NT2/D1 (cell line): ENCODE results near the gene NAXE.

Experiments
- SUZ12 ChIP-seq: IDR thresholded peaks from 2 replicates; pipeline ENCODE4 v1.6.1; 2011; ENCODE audit not compliant: insufficient read length, insufficient read depth; ENCODE audit errors: extremely low read depth
- YY1 ChIP-seq: IDR thresholded peaks from 2 replicates; pipeline ENCODE4 v1.6.1; 2011; ENCODE audit not compliant: insufficient read length, insufficient read depth
- ZNF274 ChIP-seq: IDR thresholded peaks from 2 replicates; pipeline ENCODE4 v1.6.1; 2011; ENCODE audit warnings: mild to moderate bottlenecking, low read depth, low read length

GRCh38 chr1:156553860-156554485 is 37.6 kb upstream of the NAXE start:
- TF ChIP-seq ZNF274 (no peak), YY1 (no peak), SUZ12 (no peak)
